Activated CD4-positive, alpha-beta T cell treated with anti-CD3 and anti-CD28 coated beads for 48 hours (primary cell): ENCODE measurements around the gene CADPS.

Experiments used
- DNase-seq: peaks from one replicate; pipeline ENCODE4 v3.0.0-alpha.2; 2020

Gene CADPS

GRCh38 chr3:62873451-62873760, 1.8 kb downstream of the CADPS start:
- DNase-seq = no peak

DNA sequence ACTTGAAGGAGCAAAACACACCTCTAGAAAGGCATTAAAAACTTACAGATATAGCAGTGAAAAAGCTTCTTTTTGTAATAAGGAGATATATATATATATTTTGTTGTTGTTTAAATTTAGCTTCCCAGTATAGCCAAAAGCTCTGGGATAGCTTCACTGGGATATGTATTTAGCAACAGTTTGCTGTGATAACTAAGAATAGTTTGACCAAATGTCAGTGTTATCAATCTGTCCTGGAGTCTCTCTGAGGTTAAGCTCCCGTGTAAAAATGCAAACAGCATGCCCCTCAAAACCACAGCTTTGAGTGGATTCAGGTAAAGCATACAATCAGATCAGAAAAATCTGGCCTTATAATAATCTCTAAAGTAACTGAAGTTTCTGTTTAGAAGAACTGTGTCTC, 2.9 kb downstream of the CADPS start:
- DNase-seq = no peak

- no peak for DNase-seq
These were observed 4.9 kb downstream of the CADPS start for GRCh38 chr3:62870321-62870720.

DNA sequence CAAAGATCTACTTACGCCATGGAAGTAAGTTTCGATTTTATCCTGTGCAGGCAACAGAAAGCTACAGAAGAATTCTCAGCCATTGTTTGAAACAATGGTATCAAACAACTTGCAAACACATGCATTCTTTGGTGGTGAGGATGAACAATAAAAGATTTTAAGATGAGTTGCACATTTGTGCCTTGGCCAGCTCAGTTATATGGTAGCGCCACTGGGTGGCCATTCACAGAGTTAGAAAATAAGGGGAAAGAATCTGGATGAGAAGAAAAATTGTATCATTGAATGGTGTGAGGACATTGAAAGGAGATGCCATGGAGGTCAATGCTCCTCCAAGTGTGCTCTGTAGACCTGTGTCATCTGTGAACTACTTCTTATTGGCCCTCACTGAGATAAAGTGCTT, 11.6 kb downstream of the CADPS start:
- DNase-seq = no peak

DNA sequence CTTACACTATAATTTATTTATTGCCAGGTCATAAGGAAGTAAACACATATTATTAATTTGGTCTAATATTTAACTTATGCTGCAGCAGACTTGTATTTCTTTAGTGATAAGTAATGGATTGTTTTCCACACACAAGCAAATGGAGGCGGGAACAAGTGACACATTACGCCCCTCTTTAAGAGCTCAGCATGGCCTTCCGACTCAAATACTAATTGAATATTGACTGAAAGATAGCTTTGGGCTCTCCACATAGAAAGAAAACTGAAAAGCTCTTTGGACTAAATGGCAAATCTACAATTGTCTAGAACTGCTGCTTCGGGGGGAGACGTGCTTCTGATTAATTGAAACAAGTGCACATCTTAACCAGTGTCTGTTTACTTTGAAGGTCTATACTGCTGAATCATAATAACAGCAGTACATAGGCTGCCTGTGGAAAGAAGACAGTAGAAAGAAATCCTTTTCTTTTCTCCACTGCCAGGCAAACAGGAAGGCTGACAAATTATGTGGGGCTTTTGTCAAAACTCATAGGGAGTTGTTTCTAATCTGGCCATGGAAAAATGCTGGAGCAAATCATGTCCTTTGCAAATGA, 15.9 kb downstream of the CADPS start:
- DNase-seq = no peak

DNA sequence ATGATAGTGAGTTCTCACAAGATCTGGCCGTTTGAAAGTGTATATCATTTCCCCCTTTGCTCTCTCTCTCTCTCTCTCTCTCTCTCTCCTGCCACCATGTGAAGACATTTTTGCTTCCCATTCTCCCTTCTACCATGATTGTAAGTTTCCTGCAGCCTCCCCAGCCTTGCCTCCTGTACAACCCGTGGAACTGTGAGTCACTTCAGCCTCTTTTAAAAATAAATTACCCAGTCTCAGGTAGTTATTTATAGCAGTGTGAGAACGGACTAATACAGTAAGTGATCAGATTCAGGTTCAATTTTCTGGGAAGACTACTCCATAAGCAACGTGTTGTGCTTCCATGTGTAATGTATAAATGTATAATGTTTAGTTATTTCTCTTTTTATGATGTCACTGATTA, 29.2 kb downstream of the CADPS start:
- no peak for DNase-seq

- DNase-seq = no peak
These were observed 31.7 kb downstream of the CADPS start for GRCh38 chr3:62843508-62843907.

- no peak for DNase-seq
These were observed 35.5 kb downstream of the CADPS start for GRCh38 chr3:62839748-62840147.

DNA sequence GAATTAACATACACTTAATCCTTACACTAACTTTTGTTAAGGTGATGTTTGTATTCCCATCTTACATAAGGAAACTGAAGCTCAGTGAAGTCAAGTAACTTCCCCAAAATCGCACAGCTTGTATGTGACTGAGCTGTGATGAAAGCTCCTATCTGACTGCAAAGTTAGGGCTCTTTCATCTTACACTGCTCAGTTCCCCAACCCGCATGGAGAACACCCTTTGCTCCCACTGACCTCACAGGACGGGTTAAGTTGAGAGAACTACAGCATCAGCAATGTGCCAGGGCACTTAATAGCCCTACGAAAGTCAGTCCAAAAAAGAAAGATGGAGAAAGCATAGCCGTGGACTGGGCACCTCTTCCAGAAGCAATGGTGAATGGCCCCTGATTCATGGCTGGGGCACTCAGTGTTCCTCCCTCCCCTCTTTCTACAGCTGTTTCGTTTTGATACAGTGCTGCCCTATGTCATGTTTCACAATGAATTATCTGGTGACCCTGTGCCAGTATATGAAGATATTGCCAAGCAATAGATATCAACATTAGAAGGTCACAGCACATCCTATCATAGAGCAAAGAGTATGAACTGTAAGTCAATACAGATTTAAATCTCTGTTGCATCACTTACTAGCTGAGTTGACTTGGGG, 38.0 kb downstream of the CADPS start:
- DNase-seq = no peak

- no peak for DNase-seq
These were observed 39.5 kb downstream of the CADPS start for GRCh38 chr3:62835554-62836236.

- DNase-seq = no peak
These were observed 41.7 kb downstream of the CADPS start for GRCh38 chr3:62833538-62833937.

- DNase-seq = no peak
These were observed 42.7 kb downstream of the CADPS start for GRCh38 chr3:62832553-62832952.

DNA sequence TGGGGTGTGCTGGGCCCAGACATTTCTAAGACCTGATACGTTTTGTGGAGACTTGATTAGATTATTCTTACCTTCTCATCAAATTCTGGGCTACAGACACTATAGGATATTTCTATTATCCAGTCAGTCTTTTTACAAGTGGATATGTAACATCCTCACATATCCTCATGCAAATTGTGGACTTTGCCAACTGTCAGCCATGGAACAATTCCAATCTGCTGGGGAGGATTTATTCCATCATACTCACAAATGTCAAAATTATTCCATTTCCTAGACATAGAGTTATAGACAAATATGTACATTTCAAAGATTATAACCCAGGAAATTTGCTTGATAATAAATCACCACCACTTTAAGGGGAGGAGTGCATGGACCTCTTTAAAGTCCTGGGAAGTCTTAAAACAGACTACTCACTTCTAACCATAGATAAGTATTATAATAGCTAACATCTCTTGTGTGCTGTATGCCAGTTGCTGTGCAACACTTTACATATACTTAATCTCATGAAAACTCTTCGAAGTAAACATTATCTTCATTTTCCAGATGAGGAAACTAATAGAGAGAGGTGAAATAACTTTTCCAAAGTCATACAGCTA, 44.4 kb downstream of the CADPS start:
- DNase-seq = no peak

DNA sequence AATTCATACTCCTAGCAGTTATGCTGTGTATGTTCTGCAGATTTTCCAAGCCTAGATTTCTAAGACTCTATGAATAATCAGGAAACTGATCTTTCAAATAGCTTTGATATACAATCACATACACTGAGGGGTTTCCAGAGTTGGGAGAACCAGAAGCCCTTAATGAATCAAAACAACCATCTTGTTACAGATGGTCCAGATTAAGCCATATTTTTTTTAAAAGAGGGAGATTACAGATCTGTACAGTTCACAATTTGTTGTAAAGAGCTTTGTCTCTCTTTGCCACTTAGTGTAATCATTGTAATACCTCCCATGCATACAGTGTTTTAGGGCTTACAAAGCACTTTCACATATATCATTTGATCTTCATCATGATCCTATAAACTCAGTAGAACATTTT, 47.7 kb downstream of the CADPS start:
- no peak for DNase-seq

DNA sequence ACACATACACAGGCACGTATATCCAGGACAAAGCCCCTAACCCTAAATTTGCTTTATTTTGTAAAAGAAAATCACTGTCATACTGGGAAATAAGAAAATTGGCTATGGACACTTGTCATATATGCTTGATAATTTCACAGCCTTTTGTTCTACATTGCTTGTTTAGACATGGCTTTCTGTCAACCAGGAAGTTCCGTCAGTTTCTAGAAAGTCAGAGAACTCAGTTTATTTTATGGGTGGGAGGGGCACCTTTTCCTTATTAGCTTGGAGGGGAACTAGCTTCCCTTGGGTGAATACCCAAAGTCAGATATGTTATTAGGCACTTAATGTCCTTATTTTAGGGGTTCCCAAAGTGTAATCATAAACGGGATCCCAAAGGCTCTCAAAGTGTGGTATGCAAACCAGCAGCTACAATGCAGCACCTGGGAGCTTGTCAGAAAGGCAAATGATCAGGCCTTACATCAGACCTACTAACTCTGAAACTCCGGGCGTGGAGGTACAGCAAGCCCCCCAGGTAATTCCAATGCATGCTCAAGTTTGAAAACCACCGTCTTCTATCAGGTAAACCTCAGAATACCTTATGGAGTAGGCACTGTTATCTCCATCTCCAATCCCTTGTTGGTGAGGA, 50.1 kb downstream of the CADPS start:
- no peak for DNase-seq

- DNase-seq = no peak
These were observed 51.7 kb downstream of the CADPS start for GRCh38 chr3:62823461-62824050.

- DNase-seq = no peak
These were observed 52.3 kb downstream of the CADPS start for GRCh38 chr3:62822905-62823304.

DNA sequence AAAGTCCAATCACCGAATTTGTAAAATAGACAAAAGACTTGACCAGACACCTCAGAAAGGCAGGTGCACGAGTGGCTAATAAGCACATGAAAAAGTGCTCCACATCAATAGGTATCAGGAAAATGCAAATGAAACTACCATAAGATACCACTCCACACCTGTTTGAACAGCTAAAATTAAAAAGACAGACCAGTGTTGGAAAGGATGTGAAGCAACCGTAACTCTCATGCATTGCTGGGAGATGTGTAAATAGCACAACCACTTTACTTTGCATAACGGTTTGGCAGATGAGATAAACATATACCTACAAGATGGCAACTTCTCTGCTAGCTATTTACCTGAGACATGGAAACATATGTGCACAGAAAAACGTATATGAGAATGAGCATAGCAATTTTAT, 56.9 kb downstream of the CADPS start:
- no peak for DNase-seq

GRCh38 chr3:62817678-62818077, 57.5 kb downstream of the CADPS start:
- DNase-seq = no peak

GRCh38 chr3:62815981-62816380, 59.2 kb downstream of the CADPS start:
- DNase-seq = no peak

DNA sequence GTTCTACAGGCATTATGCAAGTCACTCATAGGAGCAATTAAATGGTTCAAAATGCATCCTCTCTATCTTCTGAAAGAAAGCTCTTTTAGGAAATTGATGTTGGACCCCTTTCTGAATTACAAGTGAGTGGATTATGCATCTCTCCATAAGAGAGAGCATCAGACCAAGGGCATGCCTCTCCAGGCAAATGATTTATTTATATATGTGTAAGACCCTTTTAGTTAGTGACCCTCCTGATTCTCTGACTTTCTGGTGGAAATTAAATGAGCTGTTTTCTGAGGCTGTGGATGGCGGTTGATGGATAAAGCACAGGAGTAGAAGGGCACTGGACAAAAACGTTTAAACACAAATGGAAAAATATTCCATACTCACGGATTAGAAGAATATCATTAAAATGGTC, 62.6 kb downstream of the CADPS start:
- no peak for DNase-seq

DNA sequence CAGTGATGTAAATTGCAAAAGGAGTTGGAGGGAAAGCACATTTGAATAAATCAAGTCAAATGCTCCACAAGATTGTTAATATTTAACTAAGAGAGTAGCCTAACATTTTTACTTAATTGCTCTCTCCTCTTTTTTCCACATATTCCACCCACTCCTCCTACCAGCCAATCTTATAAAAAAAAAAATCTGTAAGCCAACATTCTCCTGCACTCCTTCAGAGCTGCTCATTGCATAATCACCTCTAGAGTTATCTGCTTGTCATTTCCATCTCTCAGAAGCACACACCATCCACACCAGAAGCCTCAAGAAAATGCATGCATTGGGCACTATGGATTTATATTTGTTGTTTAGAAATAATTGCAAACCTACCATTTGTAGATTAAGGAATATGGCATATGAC, 64.1 kb downstream of the CADPS start:
- no peak for DNase-seq

- DNase-seq = no peak
These were observed 65.8 kb downstream of the CADPS start for GRCh38 chr3:62809369-62809768.
